OCI-LY7 (cell line): ENCODE results near the gene TLR1.

Source experiments
- EZH2phosphoT487 ChIP-seq: fragments of 200-600 bp; sonication (generic); IDR thresholded peaks from 2 replicates; pipeline ENCODE4 v1.6.1; 2018; ENCODE audit warnings: low read depth, borderline replicate concordance, mild to moderate bottlenecking, mixed run types, antibody characterized with exemption, low read length, moderate library complexity, mixed read lengths
- TF ChIP-seq, protein P1 (sequence below): fragments of 200-600 bp; sonication (generic); conservative IDR thresholded peaks from 2 replicates; pipeline ENCODE4 v1.5.1; 2014; ENCODE audit warnings: mild to moderate bottlenecking, antibody characterized with exemption, low read length, moderate library complexity, mixed read lengths

DNA sequence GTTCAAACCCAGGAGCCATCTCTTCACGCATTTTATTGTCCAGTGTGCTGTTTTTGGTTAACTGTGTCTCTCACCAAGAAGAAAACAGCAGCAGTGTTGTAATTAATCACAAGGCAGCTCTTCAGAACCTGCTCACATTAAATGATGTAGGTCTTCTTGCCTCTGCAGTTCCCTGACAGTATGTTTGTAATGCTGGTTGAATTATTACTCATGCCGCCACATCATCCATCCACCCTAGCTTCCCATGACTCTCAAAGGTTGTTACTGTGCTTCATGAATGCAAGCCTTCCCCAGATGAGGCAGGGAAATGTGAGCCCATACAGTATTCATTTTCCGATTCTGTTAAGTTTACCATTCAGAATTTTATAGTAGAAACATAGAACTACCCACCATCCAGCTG lies 39.2 kb downstream of the TLR1 start:
- TF ChIP-seq, protein P1, sequence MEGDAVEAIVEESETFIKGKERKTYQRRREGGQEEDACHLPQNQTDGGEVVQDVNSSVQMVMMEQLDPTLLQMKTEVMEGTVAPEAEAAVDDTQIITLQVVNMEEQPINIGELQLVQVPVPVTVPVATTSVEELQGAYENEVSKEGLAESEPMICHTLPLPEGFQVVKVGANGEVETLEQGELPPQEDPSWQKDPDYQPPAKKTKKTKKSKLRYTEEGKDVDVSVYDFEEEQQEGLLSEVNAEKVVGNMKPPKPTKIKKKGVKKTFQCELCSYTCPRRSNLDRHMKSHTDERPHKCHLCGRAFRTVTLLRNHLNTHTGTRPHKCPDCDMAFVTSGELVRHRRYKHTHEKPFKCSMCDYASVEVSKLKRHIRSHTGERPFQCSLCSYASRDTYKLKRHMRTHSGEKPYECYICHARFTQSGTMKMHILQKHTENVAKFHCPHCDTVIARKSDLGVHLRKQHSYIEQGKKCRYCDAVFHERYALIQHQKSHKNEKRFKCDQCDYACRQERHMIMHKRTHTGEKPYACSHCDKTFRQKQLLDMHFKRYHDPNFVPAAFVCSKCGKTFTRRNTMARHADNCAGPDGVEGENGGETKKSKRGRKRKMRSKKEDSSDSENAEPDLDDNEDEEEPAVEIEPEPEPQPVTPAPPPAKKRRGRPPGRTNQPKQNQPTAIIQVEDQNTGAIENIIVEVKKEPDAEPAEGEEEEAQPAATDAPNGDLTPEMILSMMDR, result no peak
- TF ChIP-seq EZH2phosphoT487, result no peak
